Kidney (tissue), 14 donors: ENCODE data around the gene SAMD8. TPM values are rescaled to one million over a fixed set of nuclear protein-coding genes. Genes with fewer than 3 reads are reported as not detected.
"Not testable (repeated sequence)": the region's sequence is repeated elsewhere in the genome, so short reads cannot be mapped to it uniquely, and the experiment has no call there.

Experiments
- DNase-seq, 5 donors: peaks; one replicate each; pipeline ENCODE4 v3.0.0-alpha.2; 2013 to 2020
- FAIRE-seq: peaks from 2 replicates; lab custom pipeline; 2012; peaks lifted over from hg19 to GRCh38; lab: Jason Lieb, UNC
- H3K27ac ChIP-seq, 2 donors: one replicate each; pipeline ENCODE4 v1.7.0; 2013; ENCODE audit warnings: low read depth in 2 of 2, low read length in 2 of 2, inconsistent platforms in 1 of 2
- H3K27me3 ChIP-seq: one replicate; pipeline ENCODE4 v1.7.1; 2013; ENCODE audit warnings: low read length, inconsistent platforms; ENCODE audit not compliant: control insufficient read depth, insufficient read depth
- H3K36me3 ChIP-seq, 3 donors: one replicate each; pipeline versions ENCODE4 v1.7.0 to v1.7.1; 2013; ENCODE audit warnings: low read length in 3 of 3, control low read depth in 1 of 3, inconsistent platforms in 1 of 3; ENCODE audit not compliant: insufficient read depth in 3 of 3, control insufficient read depth in 2 of 3
- H3K4me1 ChIP-seq, 3 donors: one replicate each; pipeline versions ENCODE4 v1.7.0 to v1.7.1; 2013; ENCODE audit warnings: low read length in 3 of 3, inconsistent platforms in 1 of 3, low read depth in 1 of 3; ENCODE audit not compliant: control insufficient read depth in 2 of 3, insufficient read depth in 2 of 3
- H3K4me3 ChIP-seq, 3 donors: one replicate each; pipeline versions ENCODE4 v1.7.0 to v1.8.1; 2013; ENCODE audit warnings: low read length in 3 of 3, control low read depth in 1 of 3, inconsistent platforms in 1 of 3
- H3K9ac ChIP-seq, 3 donors: one replicate each; pipeline versions ENCODE4 v1.7.0 to v1.7.1; 2013; ENCODE audit warnings: low read length in 3 of 3, control low read depth in 1 of 3, inconsistent platforms in 1 of 3
- H3K9me3 ChIP-seq, 3 donors: one replicate each; pipeline versions ENCODE4 v1.7.0 to v1.7.1; 2013; ENCODE audit warnings: low read length in 3 of 3, control low read depth in 1 of 3, inconsistent platforms in 1 of 3; ENCODE audit not compliant: control insufficient read depth in 2 of 3, insufficient read depth in 1 of 3
- CTCF ChIP-seq: IDR thresholded peaks from 3 replicates; pipeline ENCODE4 v1.5.1; 2012; ENCODE audit warnings: mild to moderate bottlenecking, moderate library complexity, borderline replicate concordance; ENCODE audit not compliant: insufficient read depth; ENCODE audit errors: extremely low read depth
- intact Hi-C: fragments of 100-400 bp; cut with DNase I; formaldehyde crosslinking; loops from one replicate; pipeline ENCODE4 v1.11.1; 2022
- polyA plus RNA-seq: library from polyadenylated mRNA; stranded (reverse); fragments of 350-450 nt; fragmentation: Illumina TruSeq; extraction: RNeasy Lipid Tissue Mini Kit (QIAGEN cat#74804); gene quantifications from one replicate; pipeline ENCODE4 v1.2.3, GENCODE V29; 2014; ENCODE audit warnings: low read depth, low replicate concordance; ENCODE audit not compliant: insufficient read depth
- total RNA-seq: library from RNA; stranded (reverse); fragmentation: NEBNext Ultra II Directional; extraction: Animal tissue kit (Norgen Biotek cat#: 25700); gene quantifications from one replicate; pipeline ENCODE4 v1.2.1, GENCODE V29; 2021
- donor health status: control.
- donor health status: control.
- donor health status: control.
- donor health status: control.
- donor health status: control.
- donor health status: DM: yes; HTN: yes; CAD: no.
- donor health status: Normal renal cell carcinoma (clear cell type).

Gene SAMD8
- total and polyA plus RNA-seq, 2 donors from 2014 or later, result 5.3 to 20.5 TPM

- H3K9me3 ChIP-seq, result no peaks in the 10 kb centered on the region
- intact Hi-C loops, result no loop called here
- H3K27me3 ChIP-seq, result no peaks in the 10 kb centered on the region
- no peak overlapping the region for H3K27ac ChIP-seq
- H3K36me3 ChIP-seq, result no peaks in the 10 kb centered on the region
- DNase-seq, result no peak
- H3K9ac ChIP-seq, result no peak overlapping the region
- no peak for TF ChIP-seq CTCF
- H3K4me3 ChIP-seq, result no peak overlapping the region
- peaks cover 0 to 4% (median 0%) of the 10 kb centered on the region in 3 donors for H3K4me1 ChIP-seq
- FAIRE-seq, result no peak
Measured at GRCh38 chr10:75104842-75105241, 6.6 kb upstream of the SAMD8 start.

DNA sequence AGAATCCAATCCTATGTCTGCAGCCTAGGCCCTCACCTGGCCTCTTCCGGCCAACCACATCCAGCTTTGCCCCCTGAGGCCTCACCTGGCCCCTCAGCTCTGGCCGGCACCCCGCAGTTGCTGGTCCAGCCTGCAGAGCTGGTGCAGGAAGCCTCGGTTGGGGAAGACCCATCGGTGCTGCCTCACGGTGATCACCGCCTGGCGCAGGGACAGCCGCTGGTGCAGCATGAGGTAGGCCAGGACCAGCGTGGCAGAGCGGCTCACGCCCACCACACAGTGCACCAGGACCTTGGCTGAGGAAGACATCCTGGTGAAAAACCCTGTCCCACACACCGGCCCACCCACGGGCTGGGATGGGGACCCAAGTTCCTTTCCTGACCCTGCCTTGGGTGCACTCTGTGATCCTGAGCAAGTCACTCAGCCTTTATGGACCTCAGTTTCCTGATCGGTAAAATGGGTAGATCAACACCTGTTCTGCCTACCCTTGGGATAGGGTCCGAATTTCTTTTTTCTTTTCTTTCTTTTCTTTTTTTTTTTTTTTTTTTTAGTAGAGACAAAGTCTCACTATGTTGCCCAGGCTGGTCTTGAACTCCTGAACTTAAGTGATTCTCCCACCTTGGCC lies 5.8 kb upstream of the SAMD8 start:
- Histone ChIP-seq H3K9me3 (no peaks in the 10 kb centered on the region), H3K27me3 (no peaks in the 10 kb centered on the region), H3K27ac (no peak overlapping the region), H3K36me3 (no peaks in the 10 kb centered on the region), H3K4me3 (no peak overlapping the region), H3K9ac (no peak overlapping the region), H3K4me1 (no peaks in the 10 kb centered on the region)
- FAIRE-seq (no peak), DNase-seq (no peak)
- TF ChIP-seq CTCF, result no peak
- intact Hi-C loops, result no loop called here

DNA sequence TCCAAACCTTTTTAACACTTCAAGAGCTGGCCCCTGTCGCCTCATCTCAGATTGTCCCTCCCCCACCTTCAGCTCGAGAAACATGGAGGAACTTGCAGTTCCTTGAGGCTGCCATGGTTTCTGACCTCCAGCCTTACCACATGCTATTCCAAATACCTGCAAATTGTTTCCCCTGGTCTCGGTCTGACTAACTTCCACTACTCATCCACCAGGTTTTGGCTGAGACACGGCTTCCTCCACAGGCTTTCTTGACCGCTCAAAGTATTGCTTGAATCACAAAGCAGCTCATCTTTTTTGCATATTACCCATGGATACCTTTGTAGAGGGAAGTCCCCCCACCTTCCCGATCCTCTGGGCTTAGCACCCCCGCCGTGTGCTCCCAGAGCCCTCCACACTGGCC lies 5.2 kb upstream of the SAMD8 start:
- Histone ChIP-seq H3K36me3 (no peaks in the 10 kb centered on the region), H3K27ac (no peak overlapping the region), H3K9ac (no peak overlapping the region), H3K9me3 (no peaks in the 10 kb centered on the region), H3K4me3 (no peak overlapping the region), H3K4me1 (no peaks in the 10 kb centered on the region), H3K27me3 (no peaks in the 10 kb centered on the region)
- no peak for TF ChIP-seq CTCF
- no peak for FAIRE-seq
- no peak for DNase-seq
- intact Hi-C loops, result no loop called here

- H3K9ac ChIP-seq, H3K27ac ChIP-seq, H3K4me1 ChIP-seq, H3K4me3 ChIP-seq, FAIRE-seq, H3K27me3 ChIP-seq, intact Hi-C loops, H3K9me3 ChIP-seq, H3K36me3 ChIP-seq, DNase-seq: not testable (repeated sequence)
Measured at GRCh38 chr10:75106891-75107290, 4.6 kb upstream of the SAMD8 start.
